ENCODE measurements around the gene CACNA1B.
"Not testable (repeated sequence)": the region's sequence is repeated elsewhere in the genome, so short reads cannot be mapped to it uniquely, and the experiment has no call there.

CACNA1B gene

DNA sequence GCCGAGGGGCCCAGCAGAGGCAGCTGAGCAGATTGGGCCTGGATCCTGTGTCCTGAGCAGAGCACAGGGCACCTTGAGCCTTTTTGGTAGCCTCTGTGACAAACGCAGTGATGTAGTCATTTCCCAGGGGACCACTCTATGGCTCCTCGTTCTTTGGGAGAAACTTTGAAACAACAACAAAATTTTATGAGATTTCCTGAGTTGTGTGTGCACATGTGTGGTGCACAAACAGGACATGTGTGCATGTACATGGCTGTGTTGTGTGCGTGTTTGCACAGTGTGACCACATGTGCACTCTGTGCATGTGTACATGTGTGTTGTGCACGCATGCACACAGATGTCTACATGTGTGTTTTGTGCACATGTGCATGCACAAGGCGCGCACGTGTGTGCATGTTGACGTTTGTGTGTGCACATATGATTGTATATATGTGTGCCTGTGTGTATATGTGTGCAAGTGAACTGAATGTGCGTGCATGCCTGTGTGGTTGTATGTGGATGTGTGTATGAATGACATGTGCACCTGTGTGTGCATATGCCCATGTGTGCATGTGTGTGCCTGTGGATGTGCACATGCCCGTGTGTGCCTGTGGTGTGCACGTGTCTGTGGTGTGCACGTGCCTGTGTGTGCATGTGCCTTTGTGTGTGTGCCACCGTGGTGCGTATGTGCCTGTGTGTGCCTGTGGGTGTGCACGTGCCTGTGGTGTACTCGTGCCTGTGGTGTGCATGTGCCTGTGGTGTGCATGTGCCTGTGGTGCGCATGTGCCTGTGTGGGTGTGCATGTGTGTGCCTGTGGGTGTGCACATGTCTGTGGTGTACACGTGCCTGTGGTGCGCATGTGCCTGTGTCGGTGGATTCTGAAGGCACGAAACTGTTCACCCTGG is 221.6 kb downstream of the CACNA1B start:
- H3K27ac Mint-ChIP-seq = no peak overlapping the region
- no peak overlapping the region for H3K4me3 Mint-ChIP-seq
- H3K4me1 Mint-ChIP-seq (ENCODE audit: low read depth) = no peaks in the 10 kb centered on the region
- H3K27me3 Mint-ChIP-seq = no peaks in the 10 kb centered on the region
- H3K9me3 Mint-ChIP-seq = no peaks in the 10 kb centered on the region
- no peaks in the 10 kb centered on the region for H3K36me3 Mint-ChIP-seq (ENCODE audit: low read depth)

DNA sequence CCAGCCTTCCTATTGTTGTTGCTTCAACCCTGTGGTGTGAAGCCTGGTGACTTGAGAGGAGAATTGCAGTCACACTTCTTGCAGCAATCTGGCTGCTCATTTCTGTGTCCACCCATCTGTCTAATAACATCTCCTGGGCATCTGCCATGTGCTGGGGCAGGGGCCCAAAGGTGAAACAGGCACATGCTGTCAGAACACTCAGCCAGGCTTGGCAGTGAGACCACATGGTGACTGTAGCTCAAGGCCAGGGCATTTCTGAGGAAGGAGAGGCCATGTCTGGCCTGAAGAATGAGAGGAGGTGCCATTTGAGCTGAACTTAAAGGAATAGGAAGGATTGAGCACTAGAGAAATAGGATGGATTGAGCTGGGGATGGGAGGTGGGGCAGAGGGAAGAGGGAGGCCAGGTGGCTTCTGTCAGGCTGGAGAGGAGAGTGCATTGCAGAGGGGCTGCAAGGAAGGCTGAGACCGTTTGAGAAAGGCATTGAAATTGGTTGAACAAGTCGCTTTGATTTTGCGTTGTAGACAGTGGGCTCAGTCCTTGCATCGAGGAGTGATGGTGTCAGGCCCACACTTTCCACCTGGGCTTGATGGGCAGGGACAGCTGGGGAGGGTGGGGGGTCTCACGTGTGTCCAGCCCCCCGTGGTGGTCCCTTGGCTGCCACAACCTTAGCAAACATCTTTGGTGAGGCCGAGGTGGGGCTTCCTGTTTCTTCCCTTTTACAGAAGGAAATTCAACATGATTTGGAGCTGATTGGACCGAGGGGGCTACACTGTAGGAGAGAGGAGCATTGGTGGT is 222.4 kb downstream of the CACNA1B start:
- Mint-ChIP-seq H3K27ac (no peak overlapping the region), H3K27me3 (no peaks in the 10 kb centered on the region), H3K4me1 (ENCODE audit: low read depth) (no peaks in the 10 kb centered on the region), H3K4me3 (no peak overlapping the region), H3K9me3 (no peaks in the 10 kb centered on the region), H3K36me3 (ENCODE audit: low read depth) (no peaks in the 10 kb centered on the region)

DNA sequence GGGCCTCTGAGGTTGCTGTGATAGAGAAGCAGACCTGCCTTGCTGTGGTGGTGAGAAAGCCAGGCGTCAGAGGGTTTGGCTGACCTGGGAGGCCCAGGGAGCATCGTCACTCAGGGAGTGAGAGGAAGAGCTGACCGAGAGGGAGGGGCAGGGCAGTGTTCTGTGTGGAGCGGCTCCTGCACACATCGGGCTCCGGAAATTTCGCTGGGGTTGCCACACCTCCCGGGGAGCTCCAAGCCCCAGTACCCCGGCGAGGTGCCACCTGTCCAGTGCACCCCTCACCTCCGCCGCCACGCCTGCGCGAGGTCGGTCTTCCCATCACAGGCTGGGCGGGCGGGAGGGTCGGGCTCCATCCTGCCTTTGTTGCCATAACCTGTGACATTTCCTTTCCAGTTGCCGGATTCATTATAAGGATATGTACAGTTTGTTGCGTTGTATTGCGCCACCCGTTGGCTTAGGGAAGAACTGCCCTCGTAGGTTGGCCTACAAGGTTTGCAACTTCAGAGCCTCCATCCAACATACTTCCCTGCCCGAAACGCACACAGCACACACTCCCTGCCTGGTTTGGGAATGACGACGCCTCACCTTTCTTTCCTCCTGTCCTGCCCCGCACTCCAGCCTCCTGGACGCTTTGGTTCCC is 223.2 kb downstream of the CACNA1B start:
- Mint-ChIP-seq H3K27ac (no peak overlapping the region), H3K36me3 (ENCODE audit: low read depth) (no peaks in the 10 kb centered on the region), H3K4me3 (no peak overlapping the region), H3K27me3 (no peaks in the 10 kb centered on the region), H3K4me1 (ENCODE audit: low read depth) (no peaks in the 10 kb centered on the region), H3K9me3 (no peaks in the 10 kb centered on the region)

GRCh38 chr9:138101444-138102234 is 224.1 kb downstream of the CACNA1B start:
- Mint-ChIP-seq H3K36me3 (ENCODE audit: low read depth) (no peaks in the 10 kb centered on the region), H3K27ac (no peak overlapping the region), H3K27me3 (no peaks in the 10 kb centered on the region), H3K9me3 (no peaks in the 10 kb centered on the region), H3K4me1 (ENCODE audit: low read depth) (no peaks in the 10 kb centered on the region), H3K4me3 (no peak overlapping the region)

DNA sequence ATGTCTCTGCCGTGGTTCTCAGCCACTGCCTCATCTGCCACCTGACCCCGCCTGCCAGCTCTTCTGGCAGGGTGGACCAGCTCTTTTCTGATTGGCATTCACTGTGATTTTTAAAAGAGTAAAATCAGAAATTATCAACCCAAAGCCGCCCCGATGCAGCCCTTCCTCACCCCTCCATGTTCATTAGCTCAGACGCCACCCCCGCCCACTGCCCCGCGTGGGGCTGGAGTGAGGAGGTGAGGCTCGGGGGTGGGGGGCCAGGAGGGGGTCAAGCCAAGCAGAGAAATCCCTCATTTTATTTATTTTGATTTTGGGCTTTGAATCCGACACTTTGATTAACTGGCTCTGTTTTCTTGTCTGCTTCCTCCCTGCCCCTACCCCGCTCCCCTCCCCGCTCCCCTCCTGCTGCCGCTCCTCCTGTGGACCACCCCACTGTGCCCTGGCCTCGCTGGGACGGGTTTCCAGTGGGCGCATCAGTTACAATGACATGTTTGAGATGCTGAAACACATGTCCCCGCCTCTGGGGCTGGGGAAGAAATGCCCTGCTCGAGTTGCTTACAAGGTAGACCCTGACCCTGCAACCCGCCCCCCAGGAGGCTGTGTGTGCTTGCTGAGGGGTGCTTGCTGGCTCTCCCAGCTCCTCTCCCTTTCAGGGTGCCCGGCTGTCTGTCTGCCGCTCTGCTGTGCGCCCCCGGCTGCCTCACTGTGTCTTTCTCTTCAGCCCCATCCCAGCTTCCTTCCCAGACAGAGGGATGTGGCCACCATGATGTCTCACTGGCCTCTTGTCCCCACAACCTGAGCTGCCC is 224.9 kb downstream of the CACNA1B start:
- H3K27me3 Mint-ChIP-seq = peaks cover 2% of the 10 kb centered on the region
- H3K9me3 Mint-ChIP-seq = no peaks in the 10 kb centered on the region
- no peaks in the 10 kb centered on the region for H3K4me1 Mint-ChIP-seq (ENCODE audit: low read depth)
- H3K27ac Mint-ChIP-seq = no peak overlapping the region
- no peaks in the 10 kb centered on the region for H3K36me3 Mint-ChIP-seq (ENCODE audit: low read depth)
- no peak overlapping the region for H3K4me3 Mint-ChIP-seq

- Mint-ChIP-seq H3K9me3 (no peaks in the 10 kb centered on the region), H3K27ac (no peak overlapping the region), H3K4me3 (no peak overlapping the region), H3K4me1 (ENCODE audit: low read depth) (no peaks in the 10 kb centered on the region), H3K27me3 (peaks cover 3% of the 10 kb centered on the region), H3K36me3 (ENCODE audit: low read depth) (no peaks in the 10 kb centered on the region)
Measured at GRCh38 chr9:138103111-138103848, 225.7 kb downstream of the CACNA1B start.

- Mint-ChIP-seq H3K9me3 (no peaks in the 10 kb centered on the region), H3K4me3 (no peak overlapping the region), H3K27ac (no peak overlapping the region), H3K27me3 (peaks cover 3% of the 10 kb centered on the region), H3K4me1 (ENCODE audit: low read depth) (no peaks in the 10 kb centered on the region), H3K36me3 (ENCODE audit: low read depth) (no peaks in the 10 kb centered on the region)
Measured at GRCh38 chr9:138103849-138104206, 226.2 kb downstream of the CACNA1B start.

DNA sequence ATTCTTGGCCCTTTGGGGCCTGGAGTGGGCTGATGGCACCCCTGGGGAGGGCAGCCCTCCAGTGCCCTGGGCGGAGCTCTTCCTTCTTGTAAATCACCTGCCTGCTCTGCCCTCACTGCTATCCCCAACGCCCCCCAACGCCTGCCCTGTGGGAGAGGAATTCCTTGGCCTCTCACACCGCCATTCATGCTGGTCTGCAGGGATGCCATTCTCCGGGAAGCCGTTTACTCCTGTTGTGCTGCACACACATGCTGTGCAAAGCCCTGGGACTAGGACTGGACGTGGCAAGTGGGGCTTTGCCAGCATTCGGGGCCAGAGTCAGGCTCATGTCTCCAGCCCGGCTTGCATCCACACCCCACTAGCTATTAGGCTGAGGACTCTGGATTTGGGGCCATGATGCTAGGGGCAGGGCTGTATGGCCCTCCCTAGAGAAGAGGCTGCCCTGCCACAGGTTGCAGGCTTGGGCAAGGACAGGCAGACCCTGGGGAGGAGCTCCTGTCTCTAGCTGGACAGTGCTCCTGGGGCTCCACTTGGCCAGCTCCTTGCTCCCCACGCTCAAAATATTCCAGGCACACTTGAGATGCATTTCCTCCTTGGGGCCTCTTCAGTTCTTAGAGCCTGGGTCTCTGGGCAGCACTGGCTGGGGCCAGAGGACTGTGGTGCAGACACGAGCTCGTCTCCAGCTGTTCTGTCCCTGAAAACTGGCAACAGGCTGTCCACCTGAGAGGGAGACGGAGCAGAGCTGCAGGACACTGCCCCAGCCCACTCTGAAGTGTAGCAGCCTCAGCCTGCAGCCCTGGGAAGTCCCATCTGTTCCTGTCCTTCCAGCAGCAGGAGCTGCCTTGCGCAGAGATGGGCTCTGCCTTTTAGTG is 226.9 kb downstream of the CACNA1B start:
- Mint-ChIP-seq H3K27ac (no peak overlapping the region), H3K4me3 (no peak overlapping the region), H3K27me3 (peaks cover 3% of the 10 kb centered on the region), H3K36me3 (ENCODE audit: low read depth) (no peaks in the 10 kb centered on the region), H3K9me3 (no peaks in the 10 kb centered on the region), H3K4me1 (ENCODE audit: low read depth) (no peaks in the 10 kb centered on the region)

- Mint-ChIP-seq H3K27me3 (peaks cover 3% of the 10 kb centered on the region), H3K27ac (no peak overlapping the region), H3K4me1 (ENCODE audit: low read depth) (no peaks in the 10 kb centered on the region), H3K4me3 (no peak overlapping the region), H3K9me3 (no peaks in the 10 kb centered on the region), H3K36me3 (ENCODE audit: low read depth) (no peaks in the 10 kb centered on the region)
Measured at GRCh38 chr9:138105123-138105415, 227.5 kb downstream of the CACNA1B start.

DNA sequence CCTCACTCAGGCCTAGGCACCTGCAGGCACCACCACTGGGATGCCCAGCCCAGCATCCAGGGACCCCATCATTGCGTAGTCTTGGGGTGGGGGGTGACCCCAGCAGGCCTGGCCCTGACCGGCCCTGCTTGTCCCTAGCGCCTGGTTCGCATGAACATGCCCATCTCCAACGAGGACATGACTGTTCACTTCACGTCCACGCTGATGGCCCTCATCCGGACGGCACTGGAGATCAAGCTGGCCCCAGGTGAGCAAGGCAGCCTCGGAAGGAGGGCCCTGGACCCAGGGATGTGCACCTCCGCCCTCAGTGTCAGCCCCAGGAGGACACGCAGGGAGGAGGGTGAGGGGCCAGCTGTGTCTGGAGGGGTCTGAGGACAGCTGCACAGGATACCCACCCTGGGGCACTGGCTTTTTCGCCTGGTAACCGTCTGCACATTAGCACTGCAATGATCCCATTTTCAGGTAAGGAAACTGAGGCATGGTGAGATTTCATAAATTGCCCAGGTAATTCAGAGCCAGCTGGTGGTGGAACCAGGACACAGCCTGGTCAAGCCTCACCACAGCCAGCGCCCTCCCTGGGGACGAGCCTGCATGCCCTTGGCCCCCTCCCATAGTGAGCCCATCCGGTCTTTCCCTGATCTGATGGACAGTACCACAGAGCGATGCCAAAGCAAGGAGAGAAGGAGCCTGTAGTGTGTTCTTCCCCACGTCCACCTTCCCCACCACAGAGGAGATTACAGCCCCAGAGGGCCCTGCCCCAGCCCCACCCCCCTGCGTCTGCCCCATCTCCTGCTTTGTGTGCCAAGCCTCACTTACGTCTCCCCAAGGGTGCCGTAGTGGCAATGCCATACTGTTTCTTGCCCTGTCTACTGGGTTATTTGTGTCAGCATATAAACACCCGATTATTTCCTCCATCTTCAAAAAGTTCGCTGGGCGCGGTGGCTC is 228.3 kb downstream of the CACNA1B start:
- Mint-ChIP-seq H3K4me1 (ENCODE audit: low read depth) (no peaks in the 10 kb centered on the region), H3K4me3 (no peak overlapping the region), H3K36me3 (ENCODE audit: low read depth) (no peaks in the 10 kb centered on the region), H3K27me3 (peaks cover 3% of the 10 kb centered on the region), H3K9me3 (no peaks in the 10 kb centered on the region), H3K27ac (no peak overlapping the region)

DNA sequence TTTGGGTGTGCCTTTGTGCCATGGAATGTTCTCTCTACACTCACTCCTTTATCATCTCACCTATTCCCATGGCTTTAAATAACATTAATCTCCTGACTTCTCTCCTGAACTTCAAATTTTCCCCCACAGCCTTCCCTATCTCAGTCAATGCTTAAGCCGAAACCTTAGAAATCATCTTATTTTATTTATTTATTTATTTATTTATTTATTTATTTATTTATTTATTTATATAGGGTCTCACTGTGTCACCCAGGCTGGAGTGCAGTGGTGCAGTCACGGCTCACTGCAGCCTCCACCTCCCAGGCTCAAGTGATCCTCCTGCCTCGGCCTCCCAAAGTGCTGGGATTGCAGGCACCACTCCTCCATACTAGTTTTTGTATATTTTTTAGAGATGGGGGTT is 229.5 kb downstream of the CACNA1B start:
- H3K27ac Mint-ChIP-seq; H3K9me3 Mint-ChIP-seq; H3K4me3 Mint-ChIP-seq; H3K4me1 Mint-ChIP-seq (ENCODE audit: low read depth); H3K36me3 Mint-ChIP-seq (ENCODE audit: low read depth); H3K27me3 Mint-ChIP-seq: not testable (repeated sequence)

DNA sequence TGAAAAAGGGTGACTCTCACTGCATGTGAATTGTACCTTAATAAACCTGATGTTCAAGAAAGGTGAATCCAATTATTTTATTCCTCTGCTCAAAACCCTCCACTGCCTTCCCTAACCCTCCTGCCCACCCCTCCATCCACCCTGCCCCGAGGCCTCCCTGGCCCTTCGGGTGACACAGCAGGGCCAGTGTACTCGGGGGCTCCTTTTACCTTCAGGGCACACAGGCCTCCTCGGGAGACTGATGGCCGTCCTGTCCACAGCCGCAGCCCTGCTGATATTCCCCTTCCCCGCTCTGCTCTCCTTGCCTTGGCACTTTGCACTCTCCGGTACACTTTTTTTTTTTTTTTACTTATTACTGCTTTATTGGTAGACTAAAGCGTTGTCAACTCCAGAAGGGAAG is 234.0 kb downstream of the CACNA1B start:
- H3K4me3 Mint-ChIP-seq = no peak overlapping the region
- H3K9me3 Mint-ChIP-seq = no peaks in the 10 kb centered on the region
- H3K27me3 Mint-ChIP-seq = peaks cover 3% of the 10 kb centered on the region
- H3K4me1 Mint-ChIP-seq (ENCODE audit: low read depth) = no peaks in the 10 kb centered on the region
- H3K36me3 Mint-ChIP-seq (ENCODE audit: low read depth) = no peaks in the 10 kb centered on the region
- H3K27ac Mint-ChIP-seq = no peak overlapping the region

Measured in stimulated activated naive CD8-positive, alpha-beta T cell treated with anti-CD3 and anti-CD28 coated beads, Interleukin-15, Interleukin-2, amounts not matched to agents 100 ng/mL and 50 ng/mL, for 24 hours (primary cell).